GM19193 (cell line): ENCODE data around the gene MARK3.

Experiments used
- POLR2A ChIP-seq: IDR thresholded peaks from 4 replicates; pipeline ENCODE4 v1.6.1; 2011; ENCODE audit not compliant: insufficient read depth, insufficient read length; ENCODE audit errors: extremely low read depth

MARK3 gene

DNA sequence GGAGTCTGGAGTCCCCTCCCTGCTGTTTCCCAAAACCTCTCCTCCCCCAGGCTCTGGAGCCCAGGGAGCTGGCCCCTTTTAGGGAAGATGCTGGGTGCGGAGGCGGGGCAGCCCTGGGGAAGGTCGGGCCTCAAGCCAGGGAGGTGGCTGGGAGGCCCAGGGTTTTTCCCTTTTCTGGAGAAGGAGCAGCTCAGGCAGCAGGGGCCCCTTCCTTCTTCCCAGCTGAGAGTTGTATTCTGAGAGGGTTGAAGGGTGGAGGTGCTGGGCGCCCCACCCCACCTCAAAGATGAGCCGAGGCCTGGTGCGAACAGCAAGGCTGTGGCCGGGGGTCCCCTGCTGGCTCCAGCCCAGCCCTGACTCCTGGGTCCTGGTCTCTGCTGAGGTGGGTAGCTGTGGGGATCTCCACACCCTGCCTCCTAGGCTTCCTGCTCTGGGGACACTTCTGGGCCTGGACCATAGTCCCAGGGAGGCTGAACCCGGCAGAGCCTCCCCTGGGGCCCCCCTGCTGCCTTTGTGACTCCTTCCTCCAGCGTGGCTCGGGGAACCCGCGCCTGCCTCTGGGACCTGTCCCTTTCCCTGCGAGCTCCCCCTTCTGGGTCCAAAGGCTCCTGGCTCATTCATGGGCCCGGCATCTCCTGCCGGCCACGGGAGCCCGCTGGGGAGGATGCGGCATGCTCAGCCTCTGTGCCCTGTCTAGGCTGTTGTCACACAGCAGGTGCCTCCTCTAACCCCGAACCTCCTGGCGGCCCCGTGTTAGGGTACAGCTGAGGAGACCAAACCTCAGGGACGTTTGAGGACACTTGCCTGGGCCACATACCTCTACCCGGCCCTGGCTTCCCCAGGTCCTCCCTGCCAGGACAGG lies 148.2 kb downstream of the MARK3 start:
- no peak for TF ChIP-seq POLR2A

DNA sequence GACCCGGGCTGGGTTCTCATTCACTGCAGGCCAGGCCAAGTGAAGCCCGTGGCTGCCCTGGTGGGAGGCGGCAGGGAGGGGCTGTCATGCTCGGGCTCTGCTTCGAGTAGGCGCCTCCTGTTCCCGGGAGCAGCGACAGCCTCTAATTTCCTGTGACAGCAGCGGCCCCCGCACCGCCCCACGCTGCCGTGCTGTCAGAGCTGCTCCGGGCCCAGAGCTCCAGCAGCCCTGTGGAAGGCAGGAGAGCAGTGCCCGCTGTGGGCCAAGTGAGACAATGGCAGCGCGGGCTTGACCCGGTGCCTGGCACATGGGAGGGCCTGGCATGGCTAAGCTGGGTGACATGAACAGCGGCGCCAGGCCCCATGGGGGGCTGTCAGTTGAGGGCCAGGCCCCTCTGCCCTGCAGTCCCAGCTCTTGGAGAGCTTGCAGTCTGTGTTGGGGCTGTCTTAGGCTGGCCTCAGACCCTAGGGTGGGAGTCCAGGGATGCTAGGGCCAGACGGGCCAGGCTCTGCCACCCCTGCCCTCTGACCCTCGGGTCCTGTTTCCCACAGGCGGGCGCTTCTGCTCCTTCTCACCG lies 148.9 kb downstream of the MARK3 start:
- no peak for TF ChIP-seq POLR2A

GRCh38 chr14:103534576-103535061 lies 149.4 kb downstream of the MARK3 start:
- TF ChIP-seq POLR2A, result no peak

GRCh38 chr14:103535081-103535890 lies 150.1 kb downstream of the MARK3 start:
- peak; percentile 19 for TF ChIP-seq POLR2A

DNA sequence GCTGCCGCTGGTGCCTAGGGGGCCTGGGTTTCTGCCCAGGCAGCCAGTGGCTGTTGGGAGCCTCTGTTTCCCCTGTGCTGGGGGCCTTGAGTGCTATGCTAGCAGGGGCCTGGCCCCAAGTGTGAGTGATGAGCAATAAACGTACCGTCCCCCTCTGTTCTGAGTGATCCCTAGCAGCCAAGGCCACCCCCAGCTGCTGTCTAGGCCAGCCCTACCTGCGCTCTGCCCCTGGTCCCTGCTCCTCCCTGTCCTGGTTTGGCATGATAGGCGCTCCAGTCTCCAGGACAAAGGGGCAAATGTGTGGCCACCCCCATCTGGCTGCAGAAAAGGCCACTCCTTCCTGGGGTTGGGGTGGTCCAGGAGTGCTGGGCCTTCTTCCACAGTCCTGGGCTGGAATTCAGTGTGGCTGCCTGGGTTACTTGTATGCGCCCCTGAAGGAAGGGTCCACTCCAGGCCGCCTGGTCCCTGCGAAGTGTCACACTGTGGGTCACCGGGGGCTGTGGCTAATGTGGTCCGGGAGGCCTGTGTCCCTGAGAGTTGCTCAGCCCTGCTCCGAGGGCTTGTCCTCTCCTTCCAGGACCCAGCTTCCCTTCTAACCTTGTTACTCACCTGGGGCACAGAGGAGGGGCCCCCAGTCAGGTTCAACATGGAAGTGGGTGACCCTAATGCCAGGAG lies 150.8 kb downstream of the MARK3 start:
- TF ChIP-seq POLR2A, result no peak

DNA sequence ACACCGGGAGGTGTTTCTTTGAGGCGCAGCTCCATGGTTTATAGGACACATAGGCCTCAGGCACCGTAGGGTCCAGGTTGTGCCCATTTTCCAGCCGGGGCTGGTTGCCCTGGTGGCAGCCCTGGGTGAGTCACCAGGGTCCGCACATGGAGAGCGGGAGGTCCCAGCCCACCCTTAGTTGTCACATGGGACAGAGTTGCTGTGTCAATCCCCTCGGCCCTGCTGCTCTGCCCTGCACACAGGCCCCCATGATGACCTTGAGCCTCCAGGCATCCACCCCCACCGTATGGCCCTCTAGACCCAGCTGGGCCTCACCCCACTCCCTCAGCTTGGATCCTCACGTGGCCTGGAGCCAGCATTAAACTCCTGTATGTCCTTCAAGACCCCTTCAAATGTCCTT lies 151.5 kb downstream of the MARK3 start:
- no peak for TF ChIP-seq POLR2A

- peak; percentile 1 for TF ChIP-seq POLR2A
Observed at GRCh38 chr14:103537175-103537990, 152.2 kb downstream of the MARK3 start.

DNA sequence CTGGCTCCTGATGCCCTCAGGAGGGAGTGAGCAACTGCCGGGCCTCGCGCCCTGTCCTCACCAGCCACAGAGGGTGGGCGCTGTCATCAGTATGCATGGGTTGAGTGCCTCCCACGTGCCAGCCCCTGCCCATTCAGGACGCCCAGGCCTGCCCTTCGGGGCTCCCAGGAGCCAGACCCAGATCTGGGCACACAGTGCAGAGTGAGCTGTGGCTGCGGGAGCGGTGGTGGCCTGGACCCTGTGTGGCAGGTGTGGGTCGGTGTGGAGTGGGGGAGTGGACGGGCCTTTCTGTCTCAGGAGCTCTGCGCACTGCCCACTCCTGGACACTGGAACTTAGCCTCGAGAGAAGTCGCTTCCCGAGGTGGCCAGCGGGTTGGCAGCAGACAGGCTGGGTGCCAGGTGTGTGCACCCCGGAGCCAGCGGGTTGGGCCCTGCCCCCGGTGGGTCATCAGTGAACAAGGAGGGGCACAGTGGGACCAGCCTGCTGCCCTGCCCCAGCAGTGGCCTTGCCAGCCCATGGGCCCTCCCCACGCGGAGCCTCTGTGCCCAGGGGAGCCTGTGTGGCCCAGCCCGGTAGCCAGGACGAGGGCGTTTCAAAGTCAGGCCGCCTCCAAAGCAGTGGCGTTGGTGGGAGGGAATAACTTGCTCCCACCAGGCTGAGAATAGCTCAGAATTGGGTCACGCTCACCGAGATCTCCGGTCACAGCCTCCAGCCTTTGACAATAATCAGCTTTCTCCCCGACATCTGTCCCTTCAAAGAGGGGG lies 153.3 kb downstream of the MARK3 start:
- TF ChIP-seq POLR2A, result no peak

- TF ChIP-seq POLR2A, result no peak
Observed at GRCh38 chr14:103539056-103539825, 154.0 kb downstream of the MARK3 start.

- no peak for TF ChIP-seq POLR2A
Observed at GRCh38 chr14:103540821-103541708, 155.8 kb downstream of the MARK3 start.

GRCh38 chr14:103541709-103542604 lies 156.7 kb downstream of the MARK3 start:
- TF ChIP-seq POLR2A, result no peak

- TF ChIP-seq POLR2A, result no peak
Observed at GRCh38 chr14:103542605-103543088, 157.4 kb downstream of the MARK3 start.
